T-helper 1 cell treated with Interleukin-12 subunit alpha and Interleukin-12 subunit beta and Interleukin-4 antibody, amounts not matched to agents 30 μg/mL and 1 μg/mL, for 36 hours (primary cell): ENCODE results near the gene TCF7.

Source experiments
- H3K27ac Mint-ChIP-seq: one replicate; pipeline ENCODE4 v1.8.0; 2021; ENCODE audit warnings: mild to moderate bottlenecking, mixed read lengths
- H3K27me3 Mint-ChIP-seq: one replicate; pipeline ENCODE4 v1.8.0; 2021; ENCODE audit warnings: low read depth, mixed read lengths
- H3K36me3 Mint-ChIP-seq: one replicate; pipeline ENCODE4 v1.8.0; 2021; ENCODE audit warnings: low read depth, mixed read lengths
- H3K4me1 Mint-ChIP-seq: one replicate; pipeline ENCODE4 v1.8.0; 2021; ENCODE audit warnings: low read depth, mixed read lengths
- H3K4me3 Mint-ChIP-seq: one replicate; pipeline ENCODE4 v1.8.0; 2021; ENCODE audit warnings: mild to moderate bottlenecking, moderate library complexity, mixed read lengths
- H3K9me3 Mint-ChIP-seq: one replicate; pipeline ENCODE4 v1.8.0; 2021; ENCODE audit warnings: mixed read lengths

TCF7 gene

DNA sequence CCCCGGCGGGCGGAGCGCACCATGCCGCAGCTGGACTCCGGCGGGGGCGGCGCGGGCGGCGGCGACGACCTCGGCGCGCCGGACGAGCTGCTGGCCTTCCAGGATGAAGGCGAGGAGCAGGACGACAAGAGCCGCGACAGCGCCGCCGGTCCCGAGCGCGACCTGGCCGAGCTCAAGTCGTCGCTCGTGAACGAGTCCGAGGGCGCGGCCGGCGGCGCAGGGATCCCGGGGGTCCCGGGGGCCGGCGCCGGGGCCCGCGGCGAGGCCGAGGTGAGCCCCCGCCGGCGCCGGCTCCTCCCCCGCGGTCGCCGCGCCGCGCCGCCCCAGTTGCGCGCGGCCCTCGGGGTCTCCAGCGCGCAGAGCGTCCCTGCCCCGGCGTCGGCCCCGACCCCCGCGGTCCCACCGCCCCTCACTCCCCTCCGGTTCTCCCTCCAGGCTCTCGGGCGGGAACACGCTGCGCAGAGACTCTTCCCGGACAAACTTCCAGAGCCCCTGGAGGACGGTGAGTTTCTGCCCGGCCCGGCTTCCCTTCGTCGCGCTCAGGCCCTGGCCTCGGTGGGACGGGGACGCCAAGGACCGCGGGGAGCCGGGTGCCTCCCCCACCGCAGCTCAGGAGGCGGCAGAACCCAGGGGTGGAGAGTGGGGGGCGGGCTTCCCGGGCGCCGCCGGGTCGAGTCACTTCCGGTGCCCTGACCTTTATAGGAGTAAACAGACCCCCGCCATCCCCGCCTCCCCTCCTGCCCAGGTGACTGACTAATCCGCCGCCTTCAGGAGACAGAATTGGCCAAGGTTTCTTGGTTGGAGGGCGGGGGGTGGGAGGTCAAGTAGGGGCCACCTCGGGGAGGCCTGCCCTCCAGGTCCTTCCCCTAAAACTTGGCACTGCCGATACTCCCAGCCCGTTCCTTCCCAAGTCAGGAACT lies 665 bp downstream of the TCF7 start:
- Mint-ChIP-seq H3K27me3 (peaks cover 60% of the 10 kb centered on the region), H3K36me3 (peaks cover 34% of the 10 kb centered on the region), H3K27ac (no peak overlapping the region), H3K4me3 (peak overlapping the region; percentile 69), H3K9me3 (no peaks in the 10 kb centered on the region), H3K4me1 (peaks cover 51% of the 10 kb centered on the region)

DNA sequence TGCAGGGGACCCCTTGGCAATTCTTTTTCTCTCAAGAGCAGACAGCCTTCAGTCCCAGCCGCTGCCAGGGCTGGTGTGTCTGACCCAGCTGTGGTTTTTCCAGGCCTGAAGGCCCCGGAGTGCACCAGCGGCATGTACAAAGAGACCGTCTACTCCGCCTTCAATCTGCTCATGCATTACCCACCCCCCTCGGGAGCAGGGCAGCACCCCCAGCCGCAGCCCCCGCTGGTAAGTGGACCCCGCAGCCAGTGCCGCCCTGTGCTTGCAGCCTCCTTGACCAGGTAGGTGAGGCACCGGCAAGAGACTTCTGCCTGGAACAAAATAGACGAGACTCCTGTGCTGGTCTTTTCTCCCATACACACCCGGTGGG lies 1.3 kb downstream of the TCF7 start:
- Mint-ChIP-seq H3K27me3 (peaks cover 65% of the 10 kb centered on the region), H3K36me3 (peaks cover 40% of the 10 kb centered on the region), H3K27ac (no peak overlapping the region), H3K4me3 (peak overlapping the region; percentile 69), H3K9me3 (no peaks in the 10 kb centered on the region), H3K4me1 (peaks cover 52% of the 10 kb centered on the region)

DNA sequence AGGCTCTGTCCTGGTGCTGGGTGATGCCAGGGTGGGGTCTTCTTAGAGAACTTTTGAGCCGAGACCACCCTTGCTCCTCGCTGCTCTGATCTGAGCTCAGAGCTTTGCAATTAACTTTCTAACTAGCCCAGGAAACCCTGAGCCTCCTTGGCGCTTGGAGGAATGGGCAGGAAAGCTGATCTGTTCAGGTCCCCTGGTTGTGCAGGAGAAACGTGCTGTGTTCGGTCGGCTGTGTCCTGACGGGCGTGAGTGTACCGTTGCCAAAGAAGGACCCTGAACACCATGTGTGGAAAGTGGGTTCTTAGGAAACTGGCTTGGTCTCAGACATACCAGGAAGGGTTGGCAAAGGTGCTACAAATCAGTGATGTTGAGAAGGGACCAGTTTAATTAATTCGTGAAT lies 1.8 kb downstream of the TCF7 start:
- no peaks in the 10 kb centered on the region for H3K9me3 Mint-ChIP-seq
- H3K4me3 Mint-ChIP-seq = peak overlapping the region; percentile 69
- no peak overlapping the region for H3K27ac Mint-ChIP-seq
- peaks cover 43% of the 10 kb centered on the region for H3K36me3 Mint-ChIP-seq
- peaks cover 65% of the 10 kb centered on the region for H3K27me3 Mint-ChIP-seq
- H3K4me1 Mint-ChIP-seq = peaks cover 47% of the 10 kb centered on the region

DNA sequence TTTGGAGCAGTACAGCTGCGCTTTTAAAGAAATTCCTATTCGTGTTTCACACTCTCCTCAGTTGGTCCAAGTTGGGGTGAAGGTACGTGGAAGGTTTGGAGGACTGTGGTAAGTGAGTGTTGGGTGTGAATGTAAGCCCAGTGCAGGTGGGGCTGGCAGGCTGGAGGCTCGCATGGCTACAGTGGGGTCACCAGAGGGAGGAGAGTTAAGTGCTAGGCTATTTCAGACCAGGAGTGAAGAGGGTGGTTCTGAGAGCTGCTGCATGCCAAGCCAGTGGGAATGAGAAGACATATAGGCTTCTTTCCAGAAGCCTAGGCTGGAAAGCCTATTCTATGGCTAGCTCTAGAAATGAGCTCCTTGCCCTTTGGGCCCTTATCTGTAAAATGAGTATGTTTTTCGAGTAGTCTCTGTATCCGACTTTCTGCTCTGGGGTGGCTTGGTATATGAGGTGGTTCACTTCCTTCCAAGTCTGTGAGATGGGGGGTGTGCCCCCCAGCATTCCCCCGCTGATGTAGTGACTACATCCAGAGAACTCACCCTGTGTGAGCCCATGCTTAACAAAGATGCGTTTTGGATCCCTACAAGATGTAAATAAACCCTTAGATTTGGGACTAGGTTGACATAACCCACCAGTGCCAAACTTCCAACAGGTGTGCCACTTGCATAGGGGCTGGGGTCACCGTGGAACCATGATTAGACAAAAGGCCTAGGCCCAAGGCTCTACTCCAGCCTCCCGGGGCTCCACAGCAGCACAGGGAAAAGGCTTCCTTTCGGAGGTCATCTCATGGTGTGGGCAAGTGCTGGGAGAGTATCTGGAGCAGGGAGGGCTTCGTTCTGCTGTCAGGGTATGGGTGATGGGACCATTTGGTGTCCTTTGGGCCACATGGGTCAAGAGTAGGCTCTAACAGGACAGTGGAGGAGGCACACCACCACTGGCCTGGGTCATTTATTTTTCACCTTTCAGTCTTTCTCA lies 2.6 kb downstream of the TCF7 start:
- Mint-ChIP-seq H3K36me3 (peaks cover 49% of the 10 kb centered on the region), H3K9me3 (no peaks in the 10 kb centered on the region)

DNA sequence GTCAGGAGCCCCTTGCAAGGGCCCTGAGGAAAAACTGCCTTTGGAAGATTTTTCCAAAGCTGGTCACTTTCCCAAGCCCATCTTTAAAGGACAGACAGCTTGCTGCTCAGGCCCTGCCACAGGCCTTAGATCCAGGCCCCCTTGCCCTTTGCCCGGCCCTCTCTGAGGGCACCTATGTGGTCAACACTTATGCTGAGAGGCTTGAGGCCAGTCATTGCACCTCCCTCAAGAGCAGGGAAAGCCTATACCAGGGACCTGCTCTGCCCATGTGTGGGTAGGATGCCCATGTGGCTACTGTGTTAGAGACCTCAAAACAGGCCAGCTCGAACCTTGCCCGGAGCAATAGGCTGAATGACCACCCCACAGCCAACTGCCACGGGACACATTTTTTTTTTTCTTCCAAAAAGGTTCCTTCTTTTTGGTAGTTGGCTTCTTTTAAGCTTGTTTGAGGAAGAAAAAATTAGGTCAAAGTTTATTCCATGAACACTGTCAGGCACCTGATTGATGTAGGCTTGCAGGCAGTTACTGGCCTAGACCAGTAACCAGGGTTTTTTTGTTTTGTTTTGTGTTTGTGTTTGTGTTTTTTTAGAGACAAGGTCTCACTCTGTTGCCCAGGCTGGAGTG lies 3.8 kb downstream of the TCF7 start:
- Mint-ChIP-seq H3K36me3 (peaks cover 50% of the 10 kb centered on the region), H3K27ac (no peak overlapping the region), H3K4me1 (peaks cover 44% of the 10 kb centered on the region), H3K9me3 (no peaks in the 10 kb centered on the region), H3K4me3 (peak overlapping the region; percentile 69), H3K27me3 (peaks cover 53% of the 10 kb centered on the region)

More for the DNA sequence above, 2.6 kb downstream of the TCF7 start:
- peaks cover 42% of the 10 kb centered on the region for H3K4me1 Mint-ChIP-seq
- peak overlapping the region; percentile 37 for H3K27ac Mint-ChIP-seq
- H3K27me3 Mint-ChIP-seq = peaks cover 62% of the 10 kb centered on the region
- H3K4me3 Mint-ChIP-seq = peak overlapping the region; percentile 69

DNA sequence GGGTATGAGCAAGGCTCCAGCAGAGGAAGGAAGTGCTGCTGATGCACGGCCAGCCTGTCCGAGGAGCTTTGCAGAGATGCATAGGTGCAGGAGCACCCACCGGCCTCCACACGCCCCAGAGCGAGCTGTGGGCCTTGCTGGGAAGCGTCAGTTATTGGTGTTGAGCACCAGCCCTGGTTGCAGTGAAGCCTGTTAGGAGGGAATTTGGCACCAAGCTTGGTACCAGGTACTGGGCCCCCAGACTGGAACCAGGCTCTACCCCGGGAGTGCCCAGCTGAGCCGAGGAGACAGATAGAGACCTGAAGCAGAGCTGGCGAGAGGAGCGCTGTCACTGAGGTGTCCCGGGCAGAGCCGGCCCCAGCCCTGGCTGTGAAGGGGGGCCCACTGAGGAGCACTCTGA lies 5.2 kb downstream of the TCF7 start:
- no peaks in the 10 kb centered on the region for H3K9me3 Mint-ChIP-seq
- peak overlapping the region; percentile 38 for H3K27ac Mint-ChIP-seq
- H3K36me3 Mint-ChIP-seq = peaks cover 54% of the 10 kb centered on the region
- peaks cover 45% of the 10 kb centered on the region for H3K4me1 Mint-ChIP-seq
- H3K4me3 Mint-ChIP-seq = peak overlapping the region; percentile 69
- peaks cover 46% of the 10 kb centered on the region for H3K27me3 Mint-ChIP-seq

DNA sequence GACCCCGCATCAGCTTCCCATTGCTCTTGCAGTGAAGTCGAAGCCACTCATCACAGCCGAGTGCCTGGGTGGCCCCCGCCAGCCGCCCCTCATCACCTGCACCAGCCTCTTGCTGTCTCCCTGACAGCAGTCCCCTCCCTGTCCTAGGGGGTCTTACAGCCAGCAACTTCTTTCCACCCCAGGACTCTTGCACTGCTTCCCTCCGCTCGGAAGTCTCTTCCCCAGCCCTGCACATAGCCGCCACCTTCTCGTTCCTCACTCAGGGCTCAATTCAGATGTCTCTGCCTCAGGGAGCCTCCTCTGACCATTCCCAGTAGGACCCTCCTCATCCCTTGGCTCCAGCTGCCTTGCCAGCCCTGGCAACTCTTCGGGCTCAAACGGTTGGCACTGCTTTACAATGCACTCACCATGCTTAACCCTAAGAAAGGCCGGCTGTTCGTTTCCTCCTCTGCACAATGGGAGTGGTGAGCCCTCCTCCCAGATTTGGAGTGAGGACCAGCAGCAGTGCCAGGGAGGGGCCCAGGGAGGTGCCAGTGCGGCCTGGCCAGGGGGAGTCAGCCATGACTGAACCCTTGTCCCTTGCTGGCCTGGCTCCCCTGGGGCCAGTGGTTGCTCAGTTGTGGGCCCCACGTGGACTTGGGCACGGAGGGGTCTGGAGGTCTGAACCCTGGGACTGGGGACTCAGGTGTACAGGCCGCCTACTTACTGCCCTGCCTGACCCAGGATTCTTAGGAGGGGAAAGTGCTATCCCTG lies 6.1 kb downstream of the TCF7 start:
- no peaks in the 10 kb centered on the region for H3K9me3 Mint-ChIP-seq
- peaks cover 54% of the 10 kb centered on the region for H3K36me3 Mint-ChIP-seq
- peaks cover 50% of the 10 kb centered on the region for H3K4me1 Mint-ChIP-seq
- H3K27ac Mint-ChIP-seq = peak overlapping the region; percentile 38
- H3K27me3 Mint-ChIP-seq = peaks cover 47% of the 10 kb centered on the region
- H3K4me3 Mint-ChIP-seq = peak overlapping the region; percentile 69

DNA sequence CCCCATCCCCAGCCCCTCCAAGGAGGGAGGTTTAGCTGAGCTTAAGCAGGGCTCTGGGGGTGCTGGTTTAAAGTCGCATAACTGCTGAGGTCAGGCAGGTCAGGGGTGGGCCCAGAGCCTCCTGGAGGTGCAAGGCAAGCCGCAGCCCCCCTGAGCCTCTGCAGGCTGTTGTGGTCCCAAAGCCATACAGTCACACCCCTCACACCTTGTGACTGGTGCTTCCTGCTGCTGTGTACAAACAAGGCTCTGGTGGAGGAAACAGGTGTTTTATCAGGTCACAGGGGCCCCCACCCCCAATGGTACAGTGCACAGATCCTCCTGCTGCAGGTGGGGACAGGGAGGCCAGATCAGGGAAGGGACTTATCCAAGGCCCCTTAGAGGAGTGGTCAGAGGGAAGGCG lies 8.0 kb downstream of the TCF7 start:
- Mint-ChIP-seq H3K4me1 (peaks cover 56% of the 10 kb centered on the region), H3K36me3 (peaks cover 44% of the 10 kb centered on the region), H3K27me3 (peaks cover 41% of the 10 kb centered on the region), H3K27ac (peak overlapping the region; percentile 57), H3K9me3 (no peaks in the 10 kb centered on the region), H3K4me3 (peak overlapping the region; percentile 69)

DNA sequence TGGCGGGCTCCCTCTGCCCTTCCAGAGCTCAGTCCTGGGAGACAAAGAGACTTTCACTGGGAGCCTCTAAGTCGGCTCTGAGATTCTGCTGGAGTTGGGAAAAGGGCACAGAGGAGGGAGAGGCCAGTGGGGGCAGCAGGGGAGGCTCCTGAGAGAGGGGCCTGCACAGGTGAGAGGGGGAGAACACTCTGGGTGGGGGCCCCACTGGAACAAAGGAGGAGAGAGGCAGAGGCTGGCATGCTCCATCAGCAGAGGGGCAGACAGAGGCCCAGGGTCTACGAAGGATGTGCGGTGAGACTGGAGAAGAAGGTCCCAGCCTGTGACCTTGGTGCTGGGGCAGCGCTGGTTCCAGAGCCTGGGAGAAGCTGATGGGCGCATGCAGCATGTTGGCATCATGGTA lies 8.9 kb downstream of the TCF7 start:
- Mint-ChIP-seq H3K36me3 (peaks cover 46% of the 10 kb centered on the region), H3K4me1 (peaks cover 61% of the 10 kb centered on the region), H3K27me3 (peaks cover 40% of the 10 kb centered on the region)

DNA sequence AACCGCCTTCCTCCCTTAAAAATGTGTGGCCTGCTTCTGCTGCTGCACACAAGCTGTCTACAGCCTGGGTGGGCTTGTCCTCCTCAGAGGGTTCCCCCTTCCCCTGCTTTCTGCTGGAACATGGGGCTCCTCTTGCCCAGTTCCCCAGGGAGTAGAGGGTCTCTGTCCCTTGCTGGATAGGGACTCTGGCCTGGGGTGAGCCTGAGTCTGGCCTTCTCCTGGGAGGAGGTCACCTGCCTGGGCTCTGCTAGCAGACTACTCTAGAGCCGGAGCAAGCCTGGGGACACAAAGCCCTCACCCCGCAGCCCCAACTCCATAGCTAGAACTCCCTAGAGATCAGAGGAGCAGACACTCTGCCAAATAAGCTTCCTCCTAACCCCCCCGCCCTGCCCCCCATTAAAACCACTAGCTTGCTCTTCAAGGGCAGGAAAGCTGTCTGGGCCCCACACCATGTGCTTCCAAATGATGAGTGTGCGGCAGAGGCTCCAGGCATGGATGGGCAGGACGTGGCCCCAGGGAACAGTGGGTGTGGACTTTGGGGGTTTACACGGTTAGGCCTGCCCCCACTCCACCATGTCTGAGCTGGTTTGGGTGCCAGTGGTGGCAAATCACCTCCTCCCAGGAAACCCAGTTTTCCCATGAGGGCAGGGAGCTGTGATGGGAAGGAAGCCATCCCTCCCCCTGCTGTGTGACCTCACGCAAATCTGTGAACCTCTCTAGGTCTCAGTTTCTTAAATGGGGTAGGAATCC lies 10.0 kb downstream of the TCF7 start:
- peak overlapping the region; percentile 17 for H3K4me3 Mint-ChIP-seq

More for the DNA sequence above, 8.9 kb downstream of the TCF7 start:
- H3K4me3 Mint-ChIP-seq = peak overlapping the region; percentile 46
- H3K27ac Mint-ChIP-seq = no peak overlapping the region
- H3K9me3 Mint-ChIP-seq = no peaks in the 10 kb centered on the region

DNA sequence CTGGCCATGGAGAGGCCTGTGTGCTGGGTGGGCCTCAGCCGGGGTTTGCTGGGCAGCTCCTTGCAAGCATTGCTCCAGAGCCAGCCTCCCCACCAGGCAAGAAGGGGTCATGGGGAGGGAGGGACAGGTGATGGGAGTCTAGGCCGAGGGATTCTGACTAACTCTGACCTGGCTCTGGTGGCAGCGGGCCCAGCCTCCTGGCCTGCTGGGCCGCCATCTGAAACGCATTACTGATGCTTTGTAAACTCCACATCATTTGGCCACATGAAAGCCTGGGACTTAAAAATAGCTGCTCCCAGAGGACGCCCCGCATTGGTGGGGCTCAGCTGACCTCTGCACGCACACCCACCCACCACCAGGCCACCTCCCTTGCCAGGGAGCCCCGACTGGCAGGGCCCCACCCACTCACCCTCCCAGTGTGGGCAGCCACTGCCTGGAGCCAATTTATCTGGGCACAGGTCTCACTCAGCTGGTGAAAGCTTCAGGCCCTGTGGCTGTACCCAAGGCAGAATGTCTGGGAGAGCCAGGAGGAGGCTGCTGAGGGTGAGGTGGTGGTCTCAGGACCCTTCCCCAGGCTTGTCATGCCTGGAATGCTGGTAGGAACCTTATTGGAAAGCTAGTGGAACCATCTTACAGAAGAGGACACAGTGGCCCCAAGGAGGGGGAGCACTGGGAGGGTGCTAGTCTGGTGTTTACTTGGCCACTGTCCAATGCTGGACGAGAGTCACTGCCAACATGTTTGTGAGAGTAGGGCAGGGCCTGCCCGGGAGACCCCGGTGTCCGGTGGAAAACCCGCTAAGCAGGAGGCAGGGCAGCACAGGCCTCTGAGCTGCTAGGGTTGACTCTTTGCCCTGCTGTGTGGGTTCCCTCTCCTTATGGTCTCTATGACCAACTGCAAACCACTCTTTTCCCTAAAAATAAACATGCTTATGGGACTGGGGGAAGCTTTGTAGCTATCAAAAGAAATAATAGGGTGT lies 10.8 kb downstream of the TCF7 start:
- Mint-ChIP-seq H3K9me3 (no peaks in the 10 kb centered on the region), H3K4me1 (peaks cover 63% of the 10 kb centered on the region), H3K4me3 (peak overlapping the region; percentile 34), H3K27ac (peak overlapping the region; percentile 15), H3K36me3 (peaks cover 44% of the 10 kb centered on the region), H3K27me3 (peaks cover 25% of the 10 kb centered on the region)

More for the DNA sequence above, 10.0 kb downstream of the TCF7 start:
- H3K27ac Mint-ChIP-seq = peak overlapping the region; percentile 15
- peaks cover 48% of the 10 kb centered on the region for H3K36me3 Mint-ChIP-seq
- no peaks in the 10 kb centered on the region for H3K9me3 Mint-ChIP-seq
- peaks cover 33% of the 10 kb centered on the region for H3K27me3 Mint-ChIP-seq
- H3K4me1 Mint-ChIP-seq = peaks cover 64% of the 10 kb centered on the region

DNA sequence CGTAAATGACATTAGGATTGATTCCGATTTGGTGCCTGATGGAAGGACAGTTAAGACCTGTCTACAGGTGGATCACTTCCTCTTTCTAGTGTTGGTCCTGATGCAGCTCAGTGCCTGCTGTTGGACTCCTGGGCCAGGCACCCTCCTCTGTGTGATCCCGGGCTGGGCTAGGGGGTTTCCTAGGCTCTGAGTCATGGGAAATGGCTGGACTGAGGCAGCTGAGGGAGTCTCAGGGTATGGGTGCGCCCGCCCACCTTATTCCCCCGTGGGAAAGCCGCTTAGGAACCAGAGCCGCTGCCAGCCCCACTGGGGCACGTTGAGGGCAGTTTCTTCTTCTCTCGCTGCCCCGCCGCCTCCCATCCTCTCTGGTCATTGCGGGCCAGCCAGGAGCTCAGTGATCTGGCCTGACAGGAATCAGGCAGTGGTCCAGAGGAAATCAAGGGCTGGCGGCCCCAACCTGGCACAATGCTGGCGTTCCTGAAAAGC lies 12.9 kb downstream of the TCF7 start:
- H3K9me3 Mint-ChIP-seq = no peaks in the 10 kb centered on the region
- H3K36me3 Mint-ChIP-seq = peaks cover 40% of the 10 kb centered on the region
- peaks cover 17% of the 10 kb centered on the region for H3K27me3 Mint-ChIP-seq
- H3K4me3 Mint-ChIP-seq = peak overlapping the region; percentile 68
- H3K4me1 Mint-ChIP-seq = peaks cover 78% of the 10 kb centered on the region
- peak overlapping the region; percentile 15 for H3K27ac Mint-ChIP-seq
